GM19023 (cell line): ENCODE data around the gene RNF113B.

ENCODE experiments used
- ATAC-seq: cut with Tn5 transposase; IDR thresholded peaks from one replicate; pipeline ENCODE4 v1.9.1; 2021; ENCODE audit warnings: mild to moderate bottlenecking, moderate library complexity; ENCODE audit not compliant: unreplicated experiment

RNF113B gene

DNA sequence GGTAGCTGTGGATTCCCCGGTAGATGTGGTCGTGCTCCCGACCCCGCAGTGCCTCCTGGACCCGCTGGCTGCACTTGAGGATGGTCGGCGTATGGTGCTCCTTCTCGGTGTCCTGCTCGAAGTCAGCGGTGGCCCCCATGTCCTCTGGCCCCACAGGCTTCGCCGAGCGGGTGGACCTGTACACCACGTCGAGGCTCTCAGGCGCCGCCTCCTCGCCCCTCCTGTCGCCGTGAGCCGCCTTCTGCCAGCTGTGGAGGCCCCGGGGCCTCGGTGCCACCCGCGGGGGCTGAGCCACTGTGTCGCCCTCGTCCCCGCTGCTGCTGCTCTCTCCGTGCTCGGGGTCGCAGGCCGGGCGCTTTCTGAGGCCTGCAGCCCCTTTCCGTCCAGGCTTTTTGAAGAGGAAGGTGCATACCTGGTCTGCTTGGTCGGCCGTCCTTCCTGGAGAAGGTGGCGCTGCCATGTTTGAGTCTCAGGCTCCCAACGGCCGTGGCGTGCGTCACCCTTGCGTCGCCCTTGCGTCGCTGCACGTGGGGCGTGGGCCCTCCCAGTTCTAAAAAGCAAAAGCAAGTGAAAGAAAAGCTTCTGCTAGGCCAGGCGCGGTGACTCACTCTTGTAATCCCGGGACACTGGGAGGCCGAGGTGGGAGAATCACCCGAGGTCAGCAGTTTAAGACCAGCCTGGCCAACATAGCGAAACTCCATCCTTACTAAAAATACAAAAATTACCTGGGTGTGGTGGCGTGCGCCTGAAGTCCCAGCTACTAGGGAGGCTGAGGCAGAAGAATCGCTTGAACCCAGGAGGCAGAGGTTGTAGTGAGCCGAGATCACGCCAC lies at the start of gene RNF113B:
Gene RNF113B (minus strand): TSS at position 493 of the 832 bp plus-strand sequence. CDS start 33 bp downstream, at position 460.
- no peak for ATAC-seq

DNA sequence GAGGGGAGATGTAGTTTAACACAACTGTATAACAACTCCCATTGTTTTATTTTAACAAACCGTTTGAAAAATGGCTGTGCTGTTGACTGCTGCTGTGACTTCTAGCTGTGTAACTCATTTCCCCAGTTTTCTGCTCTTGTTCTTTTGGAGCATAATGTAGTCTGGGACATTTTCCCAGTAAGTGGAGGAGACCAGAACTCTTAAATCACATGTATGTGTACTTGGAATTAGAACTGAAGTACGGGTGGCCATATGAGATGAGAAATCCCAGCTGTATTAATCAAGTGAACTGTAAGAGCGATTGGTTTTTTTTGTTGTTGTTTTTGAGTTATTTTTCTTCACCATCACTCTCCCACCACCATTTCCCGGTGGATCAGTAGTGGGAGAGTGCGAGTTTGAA lies 49.4 kb upstream of the RNF113B start:
- no peak for ATAC-seq

DNA sequence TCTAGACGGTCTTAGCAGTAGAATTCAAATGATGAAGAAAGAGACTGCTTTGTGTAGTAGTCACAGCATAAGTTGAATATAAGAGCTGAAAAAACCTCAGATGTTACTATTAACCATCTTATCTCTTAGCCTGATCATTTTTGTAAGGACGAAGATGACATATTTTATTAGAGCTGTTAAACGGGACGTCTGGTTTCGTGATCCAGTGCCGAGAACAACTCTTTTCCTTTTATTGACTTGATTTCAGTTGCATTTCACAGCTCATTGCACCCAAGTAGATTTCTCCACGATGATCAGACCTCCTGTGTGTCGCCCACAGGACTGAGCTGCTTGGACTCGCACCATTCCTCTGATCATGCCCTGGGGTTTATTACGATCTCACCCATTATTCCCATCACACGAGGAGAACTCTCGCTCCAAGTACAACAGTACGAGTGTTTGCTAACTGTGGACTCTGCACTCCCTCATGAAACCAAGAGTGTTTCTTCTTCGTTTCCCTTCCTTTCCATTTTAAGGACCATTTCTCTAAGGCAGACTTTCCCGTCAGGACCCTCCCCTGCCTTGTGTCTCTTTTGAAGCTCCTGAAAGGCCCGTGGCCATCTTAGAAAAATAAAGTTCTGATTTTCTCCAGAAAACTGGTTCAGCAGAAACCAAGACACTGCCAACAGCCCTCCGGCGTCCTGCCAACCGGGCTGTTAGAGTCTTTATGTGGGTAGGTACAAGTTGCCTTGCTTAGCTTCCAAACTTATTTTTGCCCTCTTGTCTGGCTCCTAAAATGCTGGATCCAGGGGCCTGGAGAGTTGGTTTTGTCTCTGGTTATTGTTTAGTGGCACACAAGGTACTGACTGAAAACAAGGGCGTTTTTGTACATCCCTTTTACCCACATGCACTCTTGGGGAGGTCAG lies 48.2 kb upstream of the RNF113B start:
- no peak for ATAC-seq

DNA sequence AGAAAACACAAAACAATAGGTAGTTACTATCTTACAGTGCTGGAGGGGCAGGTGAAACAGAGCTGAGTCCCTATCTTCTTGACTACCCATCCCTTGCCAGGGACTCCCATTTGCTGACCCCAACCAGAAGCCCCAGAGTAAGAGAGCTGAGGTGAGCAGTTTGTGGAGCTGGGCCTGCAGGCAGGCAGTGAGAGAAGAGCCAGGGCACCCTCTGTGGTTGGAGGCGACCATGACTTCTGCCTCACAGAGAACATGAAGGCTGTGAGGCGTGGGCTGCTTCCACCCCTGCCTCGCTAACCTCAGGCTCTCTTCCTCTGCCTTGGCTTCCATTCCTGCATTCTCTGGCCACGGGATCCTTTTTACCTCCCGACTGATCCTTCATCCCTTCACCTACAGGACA lies 47.5 kb upstream of the RNF113B start:
- no peak for ATAC-seq

DNA sequence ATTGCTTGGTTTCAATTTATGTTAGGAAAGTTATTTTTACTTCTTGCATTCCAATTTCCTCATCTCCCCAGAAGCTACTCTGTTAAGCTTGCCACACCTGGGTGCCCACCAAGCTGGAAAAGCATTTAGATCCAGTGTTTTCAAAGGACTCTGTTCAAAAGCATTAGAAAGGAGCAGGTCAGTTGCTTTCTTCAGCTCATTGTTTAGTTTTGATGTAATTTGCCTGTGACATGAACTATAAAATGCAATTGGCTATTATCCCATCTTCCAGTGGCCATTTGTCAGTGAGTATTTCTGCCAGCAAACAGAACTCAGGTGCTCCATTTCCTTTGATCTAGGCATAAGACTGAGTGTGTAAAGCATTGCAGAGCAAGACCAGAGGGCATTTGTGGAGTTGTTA lies 46.7 kb upstream of the RNF113B start:
- ATAC-seq, result no peak

DNA sequence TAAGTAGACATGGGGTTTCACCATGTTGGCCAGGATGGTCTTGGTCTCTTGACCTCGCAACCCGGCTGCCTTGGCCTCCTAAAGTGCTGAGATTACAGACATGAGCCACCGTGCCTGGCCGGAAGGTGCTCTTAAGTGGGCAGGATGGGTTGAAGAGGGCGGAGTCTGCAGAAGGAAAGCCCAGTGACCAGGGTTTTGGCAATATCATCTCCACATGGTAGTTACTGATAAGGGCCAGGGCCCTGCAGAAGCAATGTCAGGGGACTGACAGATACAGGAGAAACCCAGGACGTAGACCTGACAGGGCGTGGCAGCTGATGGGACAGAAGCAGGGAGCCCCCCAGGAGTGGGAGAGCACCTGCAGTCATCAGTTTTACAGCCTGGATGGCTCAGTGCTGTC lies 45.7 kb upstream of the RNF113B start:
- no peak for ATAC-seq

DNA sequence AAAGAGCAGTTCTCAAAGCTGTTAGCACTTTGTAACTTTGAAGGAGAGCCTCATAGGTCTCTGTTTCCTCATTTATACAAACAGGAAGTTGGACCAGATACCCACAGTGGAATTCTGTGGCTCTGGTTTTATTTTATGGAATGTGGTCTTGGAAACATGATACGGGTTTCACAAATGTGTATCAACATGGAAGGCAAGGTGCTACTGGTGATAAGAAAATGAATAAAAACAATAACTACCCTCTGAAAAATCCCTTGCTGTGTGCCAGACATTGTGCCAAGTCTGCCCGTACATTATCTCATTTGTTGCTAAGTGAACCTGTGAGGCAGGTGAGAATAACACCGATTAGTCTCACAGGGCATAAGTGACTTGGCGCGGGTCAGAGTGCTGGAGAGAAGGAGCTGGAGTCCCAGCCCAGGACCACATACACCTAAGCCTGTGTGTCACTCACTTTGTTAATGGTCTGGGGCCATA lies 45.0 kb upstream of the RNF113B start:
- no peak for ATAC-seq

DNA sequence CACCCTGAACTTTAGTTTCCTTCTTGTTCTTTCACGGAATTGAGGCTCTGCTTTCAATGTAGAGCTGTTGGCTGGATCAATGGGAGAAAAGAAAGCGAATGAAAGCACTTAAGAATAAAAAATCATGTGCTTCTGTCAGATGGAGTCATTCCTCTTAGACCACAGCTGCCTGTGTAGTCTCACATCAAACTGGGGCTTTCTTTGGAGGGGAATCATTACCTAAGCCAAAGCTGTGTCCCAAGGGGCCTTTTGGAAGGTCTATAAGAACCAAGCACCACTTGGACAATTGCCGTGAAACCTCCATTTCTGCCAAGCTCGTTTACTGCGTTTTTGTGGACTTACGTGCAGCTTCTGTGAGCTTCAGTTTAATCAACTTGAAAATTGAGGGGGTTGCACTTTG lies 44.2 kb upstream of the RNF113B start:
- no peak for ATAC-seq

DNA sequence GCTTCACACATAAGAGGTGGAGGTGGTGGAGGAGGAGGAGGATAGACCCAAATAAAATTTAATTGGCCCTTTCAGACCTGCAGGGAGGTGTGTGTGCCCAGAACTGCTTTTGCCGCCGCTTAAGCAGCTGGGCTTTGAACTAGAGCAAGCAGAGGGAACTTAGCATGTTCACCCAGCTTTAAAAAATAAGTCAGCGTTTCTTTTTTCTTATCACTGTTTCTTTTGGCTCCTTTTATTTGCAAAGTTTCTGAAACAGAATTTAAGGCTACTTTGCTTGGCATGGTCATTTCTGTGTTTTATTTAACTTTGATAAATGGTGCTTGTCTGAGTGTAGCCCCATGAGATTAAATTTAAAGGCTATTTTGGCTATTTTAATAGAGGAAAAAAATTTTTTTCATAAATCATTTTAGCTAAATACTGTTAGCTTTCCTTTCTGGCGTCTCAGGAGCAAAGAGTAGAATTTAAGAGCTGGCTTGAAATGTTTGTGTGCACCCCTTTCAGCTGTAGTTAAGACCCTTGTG lies 43.3 kb upstream of the RNF113B start:
- no peak for ATAC-seq

DNA sequence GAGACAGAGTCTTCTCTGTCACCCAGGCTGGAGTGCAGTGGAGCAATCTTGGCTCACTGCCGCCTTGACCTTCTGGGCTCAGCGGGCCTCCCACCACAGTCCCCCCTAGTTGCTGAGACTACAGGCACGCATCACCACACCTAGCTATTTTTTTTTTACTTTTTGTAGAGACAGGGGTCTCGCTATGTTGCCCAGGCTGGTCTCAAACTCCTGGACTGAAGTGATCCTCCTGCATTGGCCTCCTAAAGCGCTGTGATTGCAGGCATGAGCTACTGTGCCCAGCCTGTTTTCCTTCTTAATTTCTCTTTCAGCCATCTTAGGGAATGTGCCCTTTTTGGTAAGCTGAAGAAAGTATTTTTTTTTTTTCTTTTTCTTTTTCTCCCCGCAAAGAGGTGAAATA lies 42.6 kb upstream of the RNF113B start:
- ATAC-seq, result no peak

DNA sequence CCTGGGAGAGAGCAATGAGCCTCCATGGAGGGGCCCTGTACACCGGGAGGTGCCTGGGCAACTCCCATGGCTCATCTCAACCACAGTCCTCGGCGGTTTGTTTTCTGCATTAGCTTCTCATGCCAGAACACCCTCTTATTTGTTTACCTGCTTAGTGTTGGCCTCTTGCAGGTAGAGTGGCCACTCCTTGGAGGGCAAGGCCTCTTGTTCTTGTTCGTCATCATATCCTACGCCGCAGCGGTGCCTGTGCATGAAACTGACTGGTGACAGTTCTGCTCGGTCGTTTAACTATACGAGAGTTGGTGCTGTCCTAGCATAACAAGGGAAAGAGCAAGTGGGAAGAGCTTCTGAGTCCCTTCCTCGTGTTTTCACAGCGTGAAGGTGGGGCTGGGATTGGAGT lies 40.5 kb upstream of the RNF113B start:
- no peak for ATAC-seq

DNA sequence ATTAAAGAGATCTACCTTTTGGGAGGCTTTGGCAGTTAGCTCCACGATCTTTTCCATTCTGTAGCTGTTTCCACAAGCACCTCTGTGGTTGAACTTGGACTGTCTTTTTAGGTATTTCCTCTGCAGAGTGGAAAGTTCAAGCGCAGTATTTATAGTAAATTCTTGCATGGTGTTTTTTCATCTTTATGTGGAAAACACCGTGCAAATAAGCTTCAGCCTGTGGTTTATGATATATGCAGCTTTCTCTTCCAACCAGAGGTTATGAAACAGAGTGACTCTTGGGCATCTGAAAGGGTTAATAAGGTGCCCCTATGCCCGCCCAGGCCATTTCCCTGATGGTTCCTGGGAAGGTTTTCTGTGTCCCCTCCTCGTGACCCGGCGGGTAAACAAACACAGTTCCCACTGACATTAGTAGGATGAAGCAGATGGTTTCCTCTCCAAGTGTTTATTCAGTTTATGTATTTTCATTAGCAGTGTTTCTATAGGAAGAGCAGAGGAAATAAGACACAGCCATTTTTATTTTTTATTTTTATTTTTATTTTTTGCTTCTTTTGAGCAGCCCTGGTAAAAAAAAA lies 39.7 kb upstream of the RNF113B start:
- no peak for ATAC-seq

DNA sequence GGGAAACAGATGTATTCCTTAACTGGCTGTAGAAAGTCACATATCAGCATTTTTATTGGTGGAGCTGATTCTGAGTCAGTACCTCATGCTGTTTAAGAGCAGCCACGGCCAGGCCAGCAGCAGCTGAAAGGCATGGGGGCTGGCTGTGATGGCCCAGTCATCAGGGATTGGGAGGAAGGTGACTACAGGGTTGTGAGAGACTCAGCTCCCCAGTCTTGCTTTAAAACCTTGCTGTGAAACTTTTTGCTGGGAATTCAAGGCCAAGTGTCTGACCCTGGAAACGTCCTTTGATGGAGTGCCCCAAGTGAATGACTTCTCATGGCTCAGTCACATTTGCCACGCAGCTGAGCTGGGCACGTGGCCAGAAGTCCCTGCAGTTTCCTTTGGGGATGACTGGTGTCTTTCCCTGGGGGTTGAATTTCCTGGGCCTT lies 39.1 kb upstream of the RNF113B start:
- ATAC-seq, result no peak

DNA sequence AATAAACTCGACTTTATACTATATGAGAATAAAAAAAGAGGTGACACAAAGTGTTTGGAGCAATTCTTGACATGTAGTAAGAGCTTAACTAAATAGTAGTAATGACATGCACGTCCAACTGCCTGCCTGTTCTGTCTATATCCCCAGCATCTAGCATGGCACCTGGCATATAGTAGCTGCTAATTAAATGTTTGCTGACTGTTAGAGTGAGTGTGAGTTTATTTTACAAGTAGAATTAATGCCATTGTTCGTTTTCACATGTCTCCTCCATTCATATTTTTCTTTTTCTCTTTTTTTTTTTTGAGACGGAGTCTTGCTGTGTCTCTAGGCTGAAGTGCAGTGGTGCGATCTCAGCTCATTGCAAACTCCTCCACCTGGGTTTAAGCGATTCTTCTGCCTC lies 38.4 kb upstream of the RNF113B start:
- no peak for ATAC-seq

DNA sequence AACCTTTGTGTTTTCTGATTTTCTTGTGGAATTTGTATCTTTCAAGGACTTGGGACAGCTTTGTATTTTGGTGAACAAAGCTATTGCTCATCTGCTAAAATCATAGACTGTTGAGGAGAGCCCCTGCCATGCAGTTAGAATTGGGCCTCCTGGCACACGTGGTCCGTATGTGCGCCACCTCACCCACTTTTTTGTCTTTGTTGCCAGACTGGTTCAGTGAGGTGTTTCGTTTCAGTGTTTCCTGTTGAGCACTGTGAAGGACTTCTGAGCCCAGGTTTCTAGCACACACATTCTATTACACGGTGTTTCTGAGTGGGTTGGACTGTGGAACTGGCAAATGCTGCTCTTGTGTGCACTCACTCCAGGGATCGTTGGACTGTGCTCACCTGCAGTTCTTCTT lies 37.6 kb upstream of the RNF113B start:
- no peak for ATAC-seq

DNA sequence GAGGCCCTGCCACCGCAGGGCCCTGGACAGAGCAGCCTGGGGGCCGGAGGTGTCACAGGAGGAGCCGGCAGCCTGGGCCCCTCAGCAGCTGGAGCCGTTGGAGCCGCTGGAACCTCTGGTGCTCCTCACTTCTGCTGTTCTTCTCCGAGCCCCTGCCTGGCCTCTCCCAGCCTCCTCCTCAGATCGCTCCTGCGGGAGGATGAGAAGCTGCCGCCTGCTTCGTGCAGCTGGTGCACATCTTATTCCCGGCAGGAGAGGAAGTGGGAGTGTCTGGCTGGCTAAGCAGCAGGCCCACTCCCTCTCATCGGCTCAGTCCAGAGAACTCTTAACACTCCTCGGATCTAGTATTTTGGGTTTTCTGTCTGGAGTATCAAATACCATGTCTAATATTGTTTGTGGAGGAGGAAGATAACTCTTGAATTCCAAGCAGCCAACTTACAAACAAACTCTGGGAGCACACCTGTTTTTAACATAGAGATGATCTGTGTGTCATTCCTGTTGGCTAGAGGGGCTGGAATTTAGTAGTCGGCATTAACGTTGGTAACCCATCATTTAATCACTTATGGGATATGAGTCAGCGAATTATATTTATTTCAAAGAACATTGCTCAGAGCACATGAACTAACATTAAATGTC lies 37.1 kb upstream of the RNF113B start:
- no peak for ATAC-seq

DNA sequence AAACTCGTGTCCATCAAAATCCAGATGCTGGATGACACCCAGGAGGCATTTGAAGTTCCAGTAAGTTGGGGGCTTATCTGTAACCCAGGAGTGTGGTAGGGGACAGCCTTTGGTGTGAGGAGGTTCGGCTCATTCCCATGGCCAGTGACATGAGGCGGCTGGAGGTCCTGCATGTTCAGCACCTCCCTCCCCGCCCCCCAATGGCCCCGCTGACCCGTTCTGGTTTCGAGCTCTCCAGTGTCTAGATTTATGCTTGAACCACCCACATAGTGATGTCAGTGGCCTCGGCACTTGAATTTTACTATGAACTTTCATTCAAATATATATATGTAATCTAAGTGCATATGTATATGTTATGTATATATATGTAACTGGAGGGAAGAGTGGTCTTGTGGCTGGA lies 36.3 kb upstream of the RNF113B start:
- ATAC-seq, result no peak

DNA sequence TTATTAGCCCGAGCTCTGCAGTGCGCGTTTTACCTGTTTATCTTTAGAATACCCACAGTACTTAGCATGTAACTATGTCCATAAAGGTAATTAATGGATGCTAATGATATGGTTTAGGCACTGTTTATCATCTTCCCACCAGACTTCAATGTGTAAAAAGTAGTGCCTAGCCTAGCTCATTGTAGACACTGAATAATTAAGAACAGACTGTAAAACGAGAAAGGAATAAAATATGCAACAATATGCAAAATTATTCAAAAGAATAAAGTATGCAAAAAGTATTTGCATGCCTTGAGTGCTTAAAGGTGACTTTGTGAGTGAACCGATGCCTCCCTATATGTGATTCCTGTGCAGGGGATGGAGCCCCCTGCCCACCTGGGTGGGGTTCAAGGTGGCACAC lies 35.7 kb upstream of the RNF113B start:
- no peak for ATAC-seq

DNA sequence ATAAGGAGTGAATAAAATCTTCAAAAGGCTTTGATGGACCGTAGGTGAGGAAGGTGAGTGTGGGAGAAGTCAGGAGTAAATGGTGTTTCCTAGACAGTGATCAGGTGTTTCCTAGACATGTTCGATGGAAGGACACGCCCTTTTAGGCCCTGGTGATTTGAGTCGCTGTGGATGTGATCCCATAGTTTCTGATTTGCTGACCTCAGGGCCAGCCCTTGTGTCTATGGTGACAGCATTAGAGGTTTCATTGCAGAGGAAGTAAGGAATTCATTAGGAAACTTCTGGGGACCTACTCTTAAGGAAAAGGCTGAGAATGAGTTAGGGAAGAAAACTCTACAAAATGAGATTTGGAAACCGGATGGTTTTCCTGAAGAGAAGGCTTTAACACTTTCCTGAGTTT lies 31.5 kb upstream of the RNF113B start:
- ATAC-seq, result no peak

DNA sequence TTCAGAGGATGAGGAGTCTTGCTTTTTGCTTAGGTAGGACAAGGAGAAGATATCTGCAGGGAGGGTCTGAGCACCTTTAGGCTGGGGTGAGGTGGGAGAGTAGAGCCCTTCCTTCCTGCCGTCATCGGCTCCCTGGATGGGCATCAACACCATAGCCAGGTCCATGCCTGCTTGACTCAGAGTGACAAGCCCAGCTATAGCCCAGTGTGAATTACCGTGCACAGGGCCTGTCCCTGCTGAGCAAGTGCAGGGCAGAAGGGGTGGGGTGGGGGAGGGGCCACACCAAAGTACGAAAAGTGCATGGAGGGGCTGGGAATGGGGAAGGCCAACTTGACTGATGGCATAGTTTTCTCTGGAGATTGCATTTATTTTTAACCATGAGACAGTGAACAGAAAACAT lies 30.3 kb upstream of the RNF113B start:
- no peak for ATAC-seq

DNA sequence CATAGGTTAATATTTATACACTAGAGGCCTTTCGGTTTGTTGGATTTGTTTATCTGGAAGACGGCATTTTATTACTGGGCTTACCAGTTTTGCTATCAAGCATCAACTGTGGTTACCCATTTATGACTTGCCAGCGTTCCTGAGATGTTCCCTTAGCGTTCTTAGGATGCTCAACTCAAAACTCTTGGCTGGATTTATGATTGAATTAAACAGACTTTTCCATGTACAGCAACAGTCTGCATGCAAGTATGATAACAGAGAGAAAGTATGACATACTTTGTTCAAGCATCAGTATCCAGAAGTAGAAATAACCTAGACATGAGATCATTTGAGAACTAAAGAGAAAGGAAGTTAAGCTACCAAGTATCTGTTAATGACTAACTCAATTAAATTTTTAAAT lies 29.9 kb upstream of the RNF113B start:
- no peak for ATAC-seq
